Activated T-helper 1 cell treated with anti-CD3 and anti-CD28 coated beads, Interleukin-12 subunit alpha, Interleukin-12 subunit beta, Interleukin-2, Interleukin-4 antibody, amounts not matched to agents 30 ng/mL and 10 ng/mL and 1 ng/mL, durations not matched to agents 14 hours and 24 hours and 36 hours (primary cell): Measurements from ENCODE around the gene LYST. TPM values are rescaled to one million over a fixed set of nuclear protein-coding genes. Genes with fewer than 3 reads are reported as not detected.

ENCODE experiments used
- DNase-seq: peaks from one replicate; pipeline ENCODE4 v3.0.0; 2021; ENCODE audit warnings: low spot score
- H3K27ac Mint-ChIP-seq: one replicate; pipeline ENCODE4 v1.8.0; 2021; ENCODE audit warnings: mild to moderate bottlenecking, mixed read lengths
- H3K27me3 Mint-ChIP-seq: one replicate; pipeline ENCODE4 v1.8.0; 2022; ENCODE audit warnings: mild to moderate bottlenecking, moderate library complexity, mixed read lengths; ENCODE audit not compliant: insufficient read depth
- H3K36me3 Mint-ChIP-seq: one replicate; pipeline ENCODE4 v1.8.0; 2021; ENCODE audit warnings: low read depth, mixed read lengths
- H3K4me1 Mint-ChIP-seq: one replicate; pipeline ENCODE4 v1.8.0; 2021; ENCODE audit warnings: low read depth, mixed read lengths
- H3K4me3 Mint-ChIP-seq: one replicate; pipeline ENCODE4 v1.8.0; 2021; ENCODE audit warnings: mild to moderate bottlenecking, moderate library complexity, mixed read lengths
- H3K9me3 Mint-ChIP-seq: one replicate; pipeline ENCODE4 v1.8.0; 2021; ENCODE audit warnings: mixed read lengths
- intact Hi-C: fragments of 100-400 bp; cut with micrococcal nuclease; formaldehyde crosslinking; loops from one replicate; pipeline ENCODE4 v1.15.1; 2024
- total RNA-seq: library from RNA; stranded (reverse); gene quantifications from 2 replicates; pipeline ENCODE4 v1.2.3, GENCODE V29; 2022

LYST gene
- total RNA-seq, 1 donor from 2014 or later: 145 TPM

DNA sequence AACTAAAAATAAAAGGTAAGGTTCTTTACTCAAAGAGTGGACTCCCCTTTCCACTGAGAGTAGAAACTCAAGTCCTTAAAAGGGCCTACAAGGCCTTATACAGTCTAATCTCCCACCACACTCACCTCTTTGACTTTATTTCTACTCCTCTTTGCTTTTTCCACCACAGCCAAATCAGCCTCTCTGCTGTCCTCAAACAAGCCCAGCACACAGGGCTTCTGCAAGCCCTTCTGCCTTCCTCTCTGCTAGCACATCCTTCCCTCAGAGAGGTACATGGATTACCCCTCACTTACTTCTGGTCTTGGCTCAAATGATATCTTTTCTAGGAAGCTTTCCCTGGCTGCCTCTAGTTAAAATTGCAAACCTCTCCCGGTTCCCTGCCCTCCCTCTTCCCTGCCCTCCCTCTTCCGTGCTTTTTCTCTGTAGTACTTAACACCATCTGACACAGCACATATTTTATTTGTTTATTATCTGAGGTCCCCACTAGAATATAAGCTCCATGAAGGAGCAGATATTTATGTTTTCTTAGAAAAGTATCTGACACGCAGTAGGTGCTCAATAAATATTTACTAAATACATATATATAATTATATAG lies 1.7 kb downstream of the LYST start:
- peaks cover 37% of the 10 kb centered on the region for H3K36me3 Mint-ChIP-seq
- H3K27ac Mint-ChIP-seq: peak overlapping the region; percentile 86
- no peaks in the 10 kb centered on the region for H3K27me3 Mint-ChIP-seq
- H3K9me3 Mint-ChIP-seq: no peaks in the 10 kb centered on the region
- H3K4me1 Mint-ChIP-seq: peaks cover 61% of the 10 kb centered on the region
- peak overlapping the region; percentile 98 for H3K4me3 Mint-ChIP-seq
- intact Hi-C loops: loop anchor here (5.0 kb wide), 3 partner anchors 168 to 527 kb away; partner anchors contain the start of genes B3GALNT2 and EDARADD
- DNase-seq: no peak

DNA sequence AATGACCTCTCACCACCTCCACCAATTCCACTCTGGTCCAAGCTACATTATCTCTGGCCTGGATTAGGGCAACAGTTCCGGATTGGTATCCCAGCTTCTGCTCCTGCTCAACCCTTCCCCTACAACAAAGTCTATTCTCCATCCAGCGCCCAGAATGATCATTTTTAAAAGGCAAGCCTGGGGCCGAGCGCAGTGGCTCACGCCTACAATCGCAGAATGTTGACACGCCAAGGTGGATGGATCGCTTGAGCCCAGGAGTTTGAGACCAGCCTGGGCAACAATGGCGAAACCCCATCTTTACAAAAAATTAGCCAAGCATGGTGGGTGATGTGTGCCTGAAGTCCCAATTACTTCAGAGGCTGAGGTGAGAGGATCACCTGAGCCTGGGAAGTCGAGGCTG lies 2.2 kb downstream of the LYST start:
- H3K4me3 Mint-ChIP-seq: peak overlapping the region; percentile 98
- peak overlapping the region; percentile 86 for H3K27ac Mint-ChIP-seq
- peaks cover 61% of the 10 kb centered on the region for H3K4me1 Mint-ChIP-seq
- intact Hi-C loops: no loop called here
- no peaks in the 10 kb centered on the region for H3K9me3 Mint-ChIP-seq
- H3K36me3 Mint-ChIP-seq: peaks cover 34% of the 10 kb centered on the region
- no peak for DNase-seq
- no peaks in the 10 kb centered on the region for H3K27me3 Mint-ChIP-seq

DNA sequence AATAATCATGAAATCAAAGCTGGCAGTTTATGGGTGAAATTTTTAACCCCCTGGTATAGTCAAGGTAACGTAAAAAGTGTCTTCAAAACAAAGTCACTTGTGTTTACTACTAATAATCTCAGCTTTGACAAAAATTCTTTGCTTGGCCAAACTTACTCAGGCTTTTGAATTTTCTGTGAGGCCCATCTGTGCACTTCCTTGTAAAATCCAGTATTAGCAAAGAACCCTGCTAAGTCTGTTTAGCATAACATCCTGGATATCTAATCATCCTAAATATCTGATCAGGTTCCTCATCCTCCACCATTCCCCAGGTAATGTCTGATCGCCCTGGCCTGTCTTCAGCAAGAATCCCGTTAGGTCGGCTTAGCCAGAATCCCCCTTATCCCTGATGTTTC lies 3.0 kb downstream of the LYST start:
- peaks cover 61% of the 10 kb centered on the region for H3K4me1 Mint-ChIP-seq
- intact Hi-C loops: no loop called here
- DNase-seq: no peak
- H3K9me3 Mint-ChIP-seq: no peaks in the 10 kb centered on the region
- peak overlapping the region; percentile 86 for H3K27ac Mint-ChIP-seq
- H3K27me3 Mint-ChIP-seq: no peaks in the 10 kb centered on the region
- H3K4me3 Mint-ChIP-seq: peak overlapping the region; percentile 98
- H3K36me3 Mint-ChIP-seq: peaks cover 34% of the 10 kb centered on the region

DNA sequence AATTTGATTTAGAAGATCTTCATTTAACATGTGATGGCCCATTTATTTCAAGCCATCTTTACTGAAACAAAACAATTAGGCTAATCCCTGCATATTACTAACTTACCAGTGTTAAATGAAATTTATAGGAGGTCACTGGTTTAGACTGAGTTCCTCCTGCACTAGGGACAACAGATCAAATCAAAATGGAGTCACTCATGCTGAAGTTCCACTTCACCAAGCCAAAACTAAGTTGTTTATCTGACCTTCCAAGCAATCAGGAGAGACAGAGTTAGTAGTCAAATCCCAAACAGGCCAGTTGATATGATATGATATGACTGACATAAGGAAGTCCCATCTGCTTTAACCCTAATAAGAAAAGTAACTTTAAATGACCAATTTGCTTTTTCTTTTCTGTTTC lies 4.8 kb downstream of the LYST start:
- intact Hi-C loops: no loop called here
- no peaks in the 10 kb centered on the region for H3K27me3 Mint-ChIP-seq
- H3K4me3 Mint-ChIP-seq: no peak overlapping the region
- H3K9me3 Mint-ChIP-seq: no peaks in the 10 kb centered on the region
- peak overlapping the region; percentile 14 for H3K27ac Mint-ChIP-seq
- peaks cover 38% of the 10 kb centered on the region for H3K36me3 Mint-ChIP-seq
- H3K4me1 Mint-ChIP-seq: peaks cover 44% of the 10 kb centered on the region
- DNase-seq: no peak

DNA sequence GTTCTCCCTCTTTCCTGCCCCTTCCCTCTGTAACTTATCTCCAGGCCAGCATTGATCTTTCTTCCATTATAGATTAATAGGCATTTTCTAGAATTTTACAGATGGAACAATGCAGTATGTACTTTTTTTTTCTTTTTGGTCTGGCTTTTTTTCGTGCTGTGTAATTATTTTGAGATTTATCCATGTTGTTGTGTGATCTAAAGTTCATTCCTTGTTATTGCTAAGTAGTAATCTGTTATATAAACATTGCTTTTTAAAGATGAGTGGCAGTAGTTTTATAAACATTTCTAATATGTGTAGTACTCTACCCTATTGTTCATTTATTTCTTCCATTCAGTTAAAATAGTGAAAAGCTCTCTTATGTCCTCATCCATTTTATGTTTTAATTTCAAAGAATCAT lies 5.9 kb downstream of the LYST start:
- intact Hi-C loops: no loop called here
- H3K9me3 Mint-ChIP-seq: no peaks in the 10 kb centered on the region
- H3K36me3 Mint-ChIP-seq: peaks cover 38% of the 10 kb centered on the region
- no peaks in the 10 kb centered on the region for H3K27me3 Mint-ChIP-seq
- peaks cover 48% of the 10 kb centered on the region for H3K4me1 Mint-ChIP-seq
- no peak overlapping the region for H3K27ac Mint-ChIP-seq
- no peak for DNase-seq
- no peak overlapping the region for H3K4me3 Mint-ChIP-seq

DNA sequence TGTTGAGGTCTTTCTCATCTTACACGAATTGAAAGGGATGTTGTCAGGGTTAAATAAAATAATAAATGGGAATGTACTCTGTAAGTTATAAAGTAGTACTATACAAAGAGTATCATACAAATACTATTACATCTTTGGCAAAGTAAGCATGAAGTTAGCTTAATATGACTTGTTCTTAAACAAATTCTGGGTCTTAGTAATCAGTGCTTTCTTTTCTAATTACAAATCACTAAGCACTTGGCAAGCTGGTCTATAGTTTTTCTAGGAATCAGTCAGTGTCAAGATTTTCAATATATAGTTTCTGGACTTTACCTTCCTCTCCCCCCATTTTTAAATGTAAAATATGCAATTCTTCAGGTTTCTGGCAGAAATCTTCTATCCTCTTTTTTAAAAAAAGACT lies 6.9 kb downstream of the LYST start:
- Mint-ChIP-seq H3K27ac (no peak overlapping the region), H3K27me3 (no peaks in the 10 kb centered on the region), H3K9me3 (no peaks in the 10 kb centered on the region), H3K4me1 (peaks cover 47% of the 10 kb centered on the region), H3K36me3 (peaks cover 31% of the 10 kb centered on the region), H3K4me3 (no peak overlapping the region)
- no peak for DNase-seq
- intact Hi-C loops: loop anchor here (2.0 kb wide), 1 partner anchor 111 kb away; no protein-coding TSS in a partner anchor

DNA sequence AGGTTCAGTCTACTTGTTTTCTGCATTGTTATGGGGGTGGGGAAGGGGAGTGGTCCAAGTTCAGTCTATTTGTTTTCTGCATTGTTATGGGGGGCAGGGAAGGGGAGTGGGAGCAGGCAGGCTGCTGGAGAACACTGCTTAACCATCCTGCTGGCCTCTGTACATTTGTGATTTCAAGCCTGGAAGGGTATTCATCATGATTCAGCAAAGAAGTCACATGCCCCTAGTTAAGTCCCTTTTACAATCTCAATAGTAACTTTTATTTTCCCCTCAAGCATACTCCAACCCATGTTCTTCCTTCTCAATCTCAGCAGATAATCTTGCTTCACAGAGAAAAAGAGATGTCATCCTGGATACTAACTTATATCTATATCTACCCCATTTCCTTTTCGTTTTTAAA lies 7.9 kb downstream of the LYST start:
- Mint-ChIP-seq H3K36me3 (peaks cover 25% of the 10 kb centered on the region), H3K4me1 (peaks cover 47% of the 10 kb centered on the region)
- intact Hi-C loops: loop anchor here (2.0 kb wide), 1 partner anchor 112 kb away; no protein-coding TSS in a partner anchor

DNA sequence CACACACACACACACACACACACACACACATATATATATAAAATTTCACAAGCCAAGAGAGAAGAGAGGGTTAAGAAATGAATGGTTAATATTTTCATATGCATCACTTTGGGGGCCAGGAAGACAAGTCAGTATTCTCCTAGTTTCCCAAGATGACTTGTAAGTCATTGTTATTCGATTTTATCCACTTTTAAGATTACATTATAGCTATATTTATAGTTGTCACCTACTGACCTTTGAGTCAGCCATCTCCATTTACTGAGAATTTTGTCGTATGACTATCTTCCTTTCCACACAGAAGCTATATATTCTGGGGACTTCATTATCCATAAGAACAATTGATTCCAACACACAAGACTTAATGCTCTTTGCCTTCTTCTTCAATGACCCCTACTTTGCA lies 8.9 kb downstream of the LYST start:
- Mint-ChIP-seq H3K4me1 (peaks cover 41% of the 10 kb centered on the region), H3K27ac (peak overlapping the region; percentile 64), H3K27me3 (no peaks in the 10 kb centered on the region), H3K9me3 (no peaks in the 10 kb centered on the region), H3K36me3 (peaks cover 20% of the 10 kb centered on the region), H3K4me3 (no peak overlapping the region)
- no peak for DNase-seq
- intact Hi-C loops: loop anchor here (1.0 to 2.0 kb wide), 3 partner anchors 16 to 215 kb away; no protein-coding TSS in a partner anchor

More for the DNA sequence above, 7.9 kb downstream of the LYST start:
- DNase-seq: no peak
- no peaks in the 10 kb centered on the region for H3K9me3 Mint-ChIP-seq
- no peaks in the 10 kb centered on the region for H3K27me3 Mint-ChIP-seq
- H3K4me3 Mint-ChIP-seq: no peak overlapping the region
- H3K27ac Mint-ChIP-seq: no peak overlapping the region

DNA sequence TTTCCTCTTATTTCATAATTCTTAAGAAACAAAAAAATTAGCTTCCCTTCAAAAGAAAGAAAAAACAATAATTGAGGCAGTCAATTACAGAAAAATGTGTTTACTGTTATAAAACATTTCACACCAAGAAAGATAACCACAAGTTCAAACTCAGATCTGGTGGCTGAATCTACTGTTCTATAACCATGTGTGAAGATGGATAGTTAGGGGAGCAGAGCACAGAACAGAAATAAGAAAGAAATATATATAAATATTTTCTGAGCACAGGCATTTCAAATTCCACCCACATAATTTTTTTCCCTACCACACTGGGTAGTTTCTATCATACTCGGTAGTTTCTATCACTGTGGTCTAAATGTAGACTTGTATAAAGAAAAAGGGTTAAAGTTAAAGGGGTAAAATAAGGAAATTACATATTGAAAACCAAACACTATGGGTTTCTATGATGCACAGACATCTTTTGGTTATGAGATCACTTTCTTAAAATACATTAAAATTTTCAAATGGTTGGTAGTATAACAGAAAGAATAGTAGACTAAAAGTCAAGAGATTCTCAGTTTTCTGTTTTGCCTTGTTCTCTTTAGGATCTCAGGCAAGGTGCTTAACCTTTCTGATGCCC lies 10.8 kb downstream of the LYST start:
- intact Hi-C loops: loop anchor here (1.0 to 2.0 kb wide), 4 partner anchors 8 to 213 kb away; partner anchors contain the start of gene LYST
- Mint-ChIP-seq H3K4me3 (no peak overlapping the region), H3K27ac (peak overlapping the region; percentile 37), H3K9me3 (no peaks in the 10 kb centered on the region), H3K27me3 (no peaks in the 10 kb centered on the region), H3K36me3 (peaks cover 11% of the 10 kb centered on the region), H3K4me1 (peaks cover 41% of the 10 kb centered on the region)
- DNase-seq: no peak

DNA sequence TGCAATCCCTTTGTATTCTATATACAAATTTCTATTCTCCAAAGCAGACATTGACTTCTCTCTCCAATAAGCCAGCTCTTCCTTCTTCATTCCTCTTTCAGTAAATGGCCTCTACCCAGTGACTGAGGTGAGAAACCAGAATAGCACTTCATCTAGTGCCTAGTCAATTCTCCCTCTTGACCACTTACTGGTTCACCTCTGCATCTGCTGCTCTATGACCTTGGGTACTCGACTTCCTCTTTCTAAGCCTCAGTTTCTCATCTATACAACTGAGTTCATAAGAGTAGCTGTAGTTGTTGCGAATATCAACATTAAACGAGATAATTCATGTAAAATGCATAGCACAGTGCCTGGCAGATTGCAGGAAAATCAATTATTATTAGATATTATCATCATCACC lies 12.4 kb downstream of the LYST start:
- Mint-ChIP-seq H3K27ac (no peak overlapping the region), H3K36me3 (peaks cover 23% of the 10 kb centered on the region), H3K4me1 (peaks cover 57% of the 10 kb centered on the region), H3K9me3 (peaks cover 6% of the 10 kb centered on the region), H3K27me3 (no peaks in the 10 kb centered on the region), H3K4me3 (no peak overlapping the region)
- DNase-seq: no peak
- intact Hi-C loops: no loop called here

DNA sequence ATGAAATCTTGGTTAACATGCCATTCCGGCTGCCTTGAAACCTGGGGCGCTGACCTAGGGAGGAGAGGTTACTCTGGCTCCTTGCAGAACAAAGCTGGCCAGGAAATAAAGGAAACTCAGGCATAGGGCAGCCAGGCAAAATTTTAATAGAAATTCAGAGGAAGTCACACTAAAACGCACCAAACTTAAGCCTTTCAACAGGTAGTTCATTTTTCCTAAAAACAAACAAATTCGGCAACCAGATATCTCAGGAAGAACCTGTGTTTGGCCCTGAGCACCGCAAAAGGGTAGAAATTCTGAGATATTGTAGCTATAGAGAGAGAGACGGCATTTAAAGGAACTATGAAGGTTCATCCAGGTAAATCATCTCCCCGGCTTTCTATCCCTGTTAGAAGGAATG lies 13.1 kb downstream of the LYST start:
- peaks cover 6% of the 10 kb centered on the region for H3K9me3 Mint-ChIP-seq
- no peak overlapping the region for H3K4me3 Mint-ChIP-seq
- H3K4me1 Mint-ChIP-seq: peaks cover 64% of the 10 kb centered on the region
- no peak for DNase-seq
- intact Hi-C loops: no loop called here
- peaks cover 23% of the 10 kb centered on the region for H3K36me3 Mint-ChIP-seq
- H3K27ac Mint-ChIP-seq: no peak overlapping the region
- no peaks in the 10 kb centered on the region for H3K27me3 Mint-ChIP-seq

DNA sequence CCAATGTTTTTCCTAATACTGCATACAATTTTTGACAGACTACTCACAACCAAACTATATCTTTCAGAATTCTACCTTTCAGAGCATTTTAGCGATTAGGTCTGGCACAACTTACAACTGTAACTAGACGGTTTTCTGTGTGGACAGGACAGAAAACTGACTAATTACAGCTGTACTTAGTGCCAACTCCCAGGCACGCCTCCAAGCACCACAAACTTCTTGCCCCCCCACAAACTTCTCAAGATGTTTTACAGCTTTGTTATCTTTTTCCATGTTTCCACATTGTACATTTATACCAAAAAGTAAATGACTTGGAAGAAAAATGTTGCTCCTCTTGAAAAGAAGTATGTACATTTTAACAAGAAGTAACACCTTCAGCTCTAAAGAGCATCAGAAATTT lies 13.8 kb downstream of the LYST start:
- no peaks in the 10 kb centered on the region for H3K27me3 Mint-ChIP-seq
- H3K36me3 Mint-ChIP-seq: peaks cover 28% of the 10 kb centered on the region
- no peak overlapping the region for H3K27ac Mint-ChIP-seq
- H3K4me3 Mint-ChIP-seq: no peak overlapping the region
- intact Hi-C loops: no loop called here
- DNase-seq: no peak
- peaks cover 6% of the 10 kb centered on the region for H3K9me3 Mint-ChIP-seq
- peaks cover 72% of the 10 kb centered on the region for H3K4me1 Mint-ChIP-seq

DNA sequence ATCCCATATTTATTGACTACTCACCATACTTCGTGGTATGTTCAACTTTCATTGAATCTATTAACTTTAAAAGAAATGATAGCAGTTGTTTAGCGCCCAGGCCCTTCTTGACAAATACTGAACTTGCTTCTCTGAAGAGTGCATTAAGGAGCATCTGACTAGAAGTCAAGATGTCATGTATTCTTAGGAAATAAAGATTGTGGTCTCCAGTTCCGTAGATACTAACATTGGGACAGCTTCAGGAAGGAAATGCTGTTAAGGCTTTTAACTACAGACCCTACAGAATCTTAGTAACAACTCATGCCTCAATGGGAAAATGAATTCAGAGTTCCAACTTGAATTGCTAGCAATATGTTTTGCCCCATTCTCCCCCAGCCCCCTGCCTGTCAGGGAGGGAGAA lies 14.8 kb downstream of the LYST start:
- Mint-ChIP-seq H3K4me1 (peaks cover 81% of the 10 kb centered on the region), H3K4me3 (no peak overlapping the region), H3K9me3 (peaks cover 12% of the 10 kb centered on the region), H3K36me3 (peaks cover 26% of the 10 kb centered on the region), H3K27ac (no peak overlapping the region), H3K27me3 (no peaks in the 10 kb centered on the region)
- DNase-seq: no peak
- intact Hi-C loops: no loop called here
